ENCODE results near the gene KIAA0040. TPM values are rescaled to one million over a fixed set of nuclear protein-coding genes. Genes with fewer than 3 reads are reported as not detected.

Gene KIAA0040
- total RNA-seq, 4 donors from 2014 or later, result 3.3 to 22.7 (median 10.3) TPM

DNA sequence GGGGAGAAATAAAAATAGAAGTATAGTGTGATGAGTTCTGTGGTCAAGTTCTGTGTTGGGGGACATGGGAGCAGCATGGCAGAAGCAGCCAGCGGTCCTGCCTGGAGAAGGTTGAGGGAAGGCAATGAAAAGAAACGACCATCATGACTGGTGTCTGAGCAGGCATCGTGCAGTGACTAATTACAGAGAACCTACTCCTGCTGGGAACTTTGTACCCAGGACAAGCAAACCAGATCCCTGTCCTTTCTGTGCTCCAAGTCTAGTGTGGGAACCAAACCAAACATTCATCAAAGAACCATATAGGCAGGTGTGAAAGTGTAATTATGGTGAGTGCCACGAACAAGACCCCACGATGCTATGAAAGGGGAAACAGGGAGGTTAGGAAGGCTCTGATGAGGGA is 25.8 kb downstream of the KIAA0040 start:
- DNase-seq, result no peak
- Histone ChIP-seq H3K27ac (no peak overlapping the region), H3K27me3 (no peaks in the 10 kb centered on the region), H3K4me1 (peaks cover 0 to 14% (median 4%) of the 10 kb centered on the region in 3 donors), H3K9me3 (no peaks in the 10 kb centered on the region), H3K36me3 (peaks cover 0 to 70% (median 11%) of the 10 kb centered on the region in 3 donors), H3K4me3 (no peak overlapping the region)
- intact Hi-C loops (cut with DNase I), result no loop called here
- no peak for TF ChIP-seq POLR2A (IDR thresholded peaks at IDR 0.05)
- TF ChIP-seq, protein P1, sequence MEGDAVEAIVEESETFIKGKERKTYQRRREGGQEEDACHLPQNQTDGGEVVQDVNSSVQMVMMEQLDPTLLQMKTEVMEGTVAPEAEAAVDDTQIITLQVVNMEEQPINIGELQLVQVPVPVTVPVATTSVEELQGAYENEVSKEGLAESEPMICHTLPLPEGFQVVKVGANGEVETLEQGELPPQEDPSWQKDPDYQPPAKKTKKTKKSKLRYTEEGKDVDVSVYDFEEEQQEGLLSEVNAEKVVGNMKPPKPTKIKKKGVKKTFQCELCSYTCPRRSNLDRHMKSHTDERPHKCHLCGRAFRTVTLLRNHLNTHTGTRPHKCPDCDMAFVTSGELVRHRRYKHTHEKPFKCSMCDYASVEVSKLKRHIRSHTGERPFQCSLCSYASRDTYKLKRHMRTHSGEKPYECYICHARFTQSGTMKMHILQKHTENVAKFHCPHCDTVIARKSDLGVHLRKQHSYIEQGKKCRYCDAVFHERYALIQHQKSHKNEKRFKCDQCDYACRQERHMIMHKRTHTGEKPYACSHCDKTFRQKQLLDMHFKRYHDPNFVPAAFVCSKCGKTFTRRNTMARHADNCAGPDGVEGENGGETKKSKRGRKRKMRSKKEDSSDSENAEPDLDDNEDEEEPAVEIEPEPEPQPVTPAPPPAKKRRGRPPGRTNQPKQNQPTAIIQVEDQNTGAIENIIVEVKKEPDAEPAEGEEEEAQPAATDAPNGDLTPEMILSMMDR (IDR thresholded peaks at IDR 0.05), result no peak
- 81 to 95% methylated on average over 5 of the region's 5 CpGs for WGBS, 2 donors

DNA sequence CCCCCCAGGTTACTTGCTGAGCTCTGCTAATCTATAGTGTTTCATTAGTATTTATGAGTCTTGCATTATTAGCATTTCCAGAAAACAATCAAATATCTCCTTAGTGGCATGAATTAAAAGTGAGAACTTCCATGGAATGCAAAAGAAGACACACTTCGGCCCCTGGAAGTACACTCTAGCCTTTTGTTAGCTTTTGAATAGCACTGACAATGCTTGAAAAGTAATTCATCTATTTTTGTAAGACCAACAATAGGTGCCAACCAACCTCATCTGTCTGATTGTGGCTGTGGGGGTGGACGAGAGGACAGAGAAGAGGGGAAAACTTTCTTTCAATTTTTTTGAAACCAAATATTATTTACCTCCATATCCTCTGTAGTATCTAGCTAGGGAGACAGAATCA is 27.8 kb downstream of the KIAA0040 start:
- intact Hi-C loops (cut with DNase I), result no loop called here
- Histone ChIP-seq H3K4me1 (peaks cover 0 to 8% (median 4%) of the 10 kb centered on the region in 3 donors), H3K27ac (no peak overlapping the region), H3K36me3 (peaks cover 0 to 80% (median 11%) of the 10 kb centered on the region in 3 donors), H3K9me3 (no peaks in the 10 kb centered on the region), H3K27me3 (no peaks in the 10 kb centered on the region), H3K4me3 (no peak overlapping the region)
- WGBS, 2 donors, result 93 to 94% methylated on average over 2 of the region's 2 CpGs
- DNase-seq, result no peak
- TF ChIP-seq POLR2A (IDR thresholded peaks at IDR 0.05), result no peak
- TF ChIP-seq, protein P1 (IDR thresholded peaks at IDR 0.05), result no peak

DNA sequence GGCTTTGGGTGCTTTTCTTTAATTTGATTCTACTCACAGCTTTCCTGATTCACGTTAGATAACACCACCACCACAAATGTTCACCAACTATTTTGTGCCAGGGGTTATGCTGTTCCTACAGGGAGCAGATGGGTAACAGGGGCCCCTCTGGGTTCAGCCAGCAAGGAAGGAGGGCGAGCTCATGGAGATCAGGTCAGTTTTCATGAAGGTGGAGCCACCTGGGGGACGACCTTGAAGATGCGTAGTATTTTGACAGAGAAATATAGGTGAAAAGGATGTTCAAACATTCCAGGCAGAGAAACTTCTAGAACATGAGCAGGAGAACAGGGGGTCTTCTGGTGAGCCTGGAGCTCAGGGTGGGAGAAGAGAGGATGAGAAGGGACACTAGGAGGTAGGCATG is 28.9 kb downstream of the KIAA0040 start:
- TF ChIP-seq, protein P1 (IDR thresholded peaks at IDR 0.05), result no peak
- TF ChIP-seq POLR2A (IDR thresholded peaks at IDR 0.05), result no peak
- intact Hi-C loops (cut with DNase I), result no loop called here
- Histone ChIP-seq H3K27ac (no peak overlapping the region), H3K9me3 (no peaks in the 10 kb centered on the region), H3K4me1 (peaks cover 0 to 8% (median 4%) of the 10 kb centered on the region in 3 donors), H3K36me3 (peaks cover 0 to 84% (median 11%) of the 10 kb centered on the region in 3 donors), H3K4me3 (no peak overlapping the region), H3K27me3 (no peaks in the 10 kb centered on the region)
- 57 to 67% methylated on average over 3 to 4 of the region's 4 CpGs for WGBS, 2 donors
- no peak for DNase-seq

DNA sequence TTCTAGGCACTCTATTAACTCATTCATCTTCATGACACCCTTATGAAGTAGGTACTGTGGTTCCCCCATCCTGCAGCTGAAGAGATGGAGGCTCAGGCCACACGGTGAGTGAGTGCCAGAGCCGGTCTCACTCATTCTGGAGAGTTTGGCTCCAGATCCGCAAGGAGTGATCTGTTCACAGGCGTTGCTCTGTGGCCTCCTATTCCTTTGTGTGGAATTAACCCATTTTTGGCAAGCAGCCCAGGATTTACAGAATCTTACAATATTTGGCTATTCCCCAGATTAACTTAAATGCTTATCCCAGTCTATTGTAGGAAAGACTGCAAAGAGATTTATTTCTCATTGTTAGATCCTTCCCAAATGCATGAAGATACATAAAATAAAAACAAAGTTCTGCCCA is 29.6 kb downstream of the KIAA0040 start:
- no peak for DNase-seq

DNA sequence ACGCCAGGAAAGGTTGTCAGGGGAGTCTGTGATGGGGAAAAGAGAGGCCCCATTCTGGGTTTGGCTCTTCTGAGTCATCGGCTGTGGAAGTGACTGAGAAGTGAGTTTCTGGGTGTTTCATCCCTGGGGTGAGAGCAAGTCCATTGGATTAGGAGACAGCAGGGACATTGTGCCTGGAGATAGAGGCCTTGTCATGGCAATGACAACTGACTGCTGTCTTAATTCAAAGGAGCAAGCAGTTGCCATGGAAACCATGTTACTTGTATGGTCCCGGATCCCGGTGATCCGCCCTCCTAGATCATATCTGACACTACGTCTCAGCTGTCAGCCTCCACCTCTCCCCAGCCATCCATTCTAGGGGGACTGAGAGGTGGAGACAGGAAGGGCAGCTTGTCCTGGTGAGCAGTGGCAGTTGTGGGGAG is 34.4 kb downstream of the KIAA0040 start:
- H3K36me3 ChIP-seq, result peaks cover 0 to 48% (median 0%) of the 10 kb centered on the region in 3 donors

More for the DNA sequence above, 29.6 kb downstream of the KIAA0040 start:
- TF ChIP-seq, protein P1 (IDR thresholded peaks at IDR 0.05), result no peak
- no peak for TF ChIP-seq POLR2A (IDR thresholded peaks at IDR 0.05)
- H3K4me3 ChIP-seq, result no peak overlapping the region
- no peak overlapping the region for H3K27ac ChIP-seq
- no peaks in the 10 kb centered on the region for H3K27me3 ChIP-seq
- H3K4me1 ChIP-seq, result peaks cover 0 to 8% (median 4%) of the 10 kb centered on the region in 3 donors
- H3K9me3 ChIP-seq, result no peaks in the 10 kb centered on the region
- 24 to 45% methylated on average over 4 of the region's 4 CpGs for WGBS, 2 donors
- peaks cover 0 to 87% (median 11%) of the 10 kb centered on the region in 3 donors for H3K36me3 ChIP-seq
- intact Hi-C loops (cut with DNase I), result no loop called here

More for the DNA sequence above, 34.4 kb downstream of the KIAA0040 start:
- intact Hi-C loops (cut with DNase I), result loop anchor here (10.0 kb wide), 1 partner anchor 67 kb away; no protein-coding TSS in a partner anchor
- TF ChIP-seq, protein P1 (IDR thresholded peaks at IDR 0.05), result no peak
- no peak for TF ChIP-seq POLR2A (IDR thresholded peaks at IDR 0.05)
- DNase-seq, result no peak
- 62 to 83% methylated on average over 2 to 6 of the region's 6 CpGs for WGBS, 2 donors
- Histone ChIP-seq H3K27me3 (peaks cover 0 to 25% (median 0%) of the 10 kb centered on the region in 4 donors), H3K9me3 (no peaks in the 10 kb centered on the region), H3K4me3 (no peak overlapping the region), H3K27ac (no peak overlapping the region), H3K4me1 (peaks cover 0 to 5% (median 2%) of the 10 kb centered on the region in 3 donors)
